OCI-LY3 (cell line): ENCODE data around the gene PGAP3.

ENCODE experiments used
- H2AFZ ChIP-seq: fragments of 200-600, 300-600 bp; shearing (Covaris generic); 2 replicates; pipeline ENCODE4 v1.6.0; 2014; ENCODE audit warnings: antibody characterized with exemption, low read depth, low read length
- H3K27ac ChIP-seq: fragments of 200-600, 300-600 bp; sonication (generic); 2 replicates; pipeline ENCODE4 v1.5.1; 2014; ENCODE audit warnings: mild to moderate bottlenecking, low read length, moderate library complexity, mixed read lengths
- H3K27me3 ChIP-seq: fragments of 200-600, 300-600 bp; sonication (generic); 2 replicates; pipeline ENCODE4 v1.6.1; 2014; ENCODE audit warnings: low read depth, low read length, mixed read lengths
- H3K36me3 ChIP-seq: fragments of 200-600, 300-600 bp; sonication (generic); replicated peaks from 2 replicates; pipeline ENCODE3; 2014; ENCODE audit warnings: low read depth, low read length, mixed read lengths
- H3K4me1 ChIP-seq: fragments of 300-600, 200-600 bp; sonication (generic); 2 replicates; pipeline ENCODE4 v1.6.1; 2014; ENCODE audit warnings: low read length, mixed read lengths
- H3K4me2 ChIP-seq: fragments of 200-600, 300-600 bp; sonication (generic); 2 replicates; pipeline ENCODE4 v1.6.1; 2014; ENCODE audit warnings: low read length, mixed read lengths
- H3K4me3 ChIP-seq: fragments of 300-600, 200-600 bp; sonication (generic); 2 replicates; pipeline ENCODE4 v1.5.1; 2014; ENCODE audit warnings: antibody characterized with exemption, mild to moderate bottlenecking, low read length, moderate library complexity
- H3K79me2 ChIP-seq: fragments of 300-600, 200-600 bp; shearing (Covaris generic); 2 replicates; pipeline ENCODE4 v1.6.1; 2014; ENCODE audit warnings: mild to moderate bottlenecking, low read length, mixed read lengths
- H3K9ac ChIP-seq: fragments of 300-600, 200-600 bp; shearing (Covaris generic); 2 replicates; pipeline ENCODE4 v1.6.0; 2014; ENCODE audit warnings: mild to moderate bottlenecking, low read length, moderate library complexity
- H3K9me3 ChIP-seq: fragments of 200-600, 300-600 bp; shearing (Covaris generic); 2 replicates; pipeline ENCODE4 v1.6.1; 2014; ENCODE audit warnings: low read length, mixed read lengths; ENCODE audit not compliant: insufficient read depth
- H4K20me1 ChIP-seq: fragments of 200-600, 300-600 bp; sonication (generic); 2 replicates; pipeline ENCODE4 v1.6.1; 2016; ENCODE audit warnings: low read length, mixed read lengths; ENCODE audit not compliant: insufficient read depth
- EZH2phosphoT487 ChIP-seq: fragments of 200-600 bp; shearing (Covaris generic); IDR thresholded peaks from 2 replicates; pipeline ENCODE4 v1.6.1; 2018; ENCODE audit warnings: antibody characterized with exemption, mixed run types, low read depth
- TF ChIP-seq, protein P1 (sequence below): fragments of 200-600, 300-600 bp; sonication (generic); IDR thresholded peaks from 2 replicates; pipeline ENCODE4 v1.5.1; 2014; ENCODE audit warnings: antibody characterized with exemption, low read length, low read depth

The PGAP3 gene

DNA sequence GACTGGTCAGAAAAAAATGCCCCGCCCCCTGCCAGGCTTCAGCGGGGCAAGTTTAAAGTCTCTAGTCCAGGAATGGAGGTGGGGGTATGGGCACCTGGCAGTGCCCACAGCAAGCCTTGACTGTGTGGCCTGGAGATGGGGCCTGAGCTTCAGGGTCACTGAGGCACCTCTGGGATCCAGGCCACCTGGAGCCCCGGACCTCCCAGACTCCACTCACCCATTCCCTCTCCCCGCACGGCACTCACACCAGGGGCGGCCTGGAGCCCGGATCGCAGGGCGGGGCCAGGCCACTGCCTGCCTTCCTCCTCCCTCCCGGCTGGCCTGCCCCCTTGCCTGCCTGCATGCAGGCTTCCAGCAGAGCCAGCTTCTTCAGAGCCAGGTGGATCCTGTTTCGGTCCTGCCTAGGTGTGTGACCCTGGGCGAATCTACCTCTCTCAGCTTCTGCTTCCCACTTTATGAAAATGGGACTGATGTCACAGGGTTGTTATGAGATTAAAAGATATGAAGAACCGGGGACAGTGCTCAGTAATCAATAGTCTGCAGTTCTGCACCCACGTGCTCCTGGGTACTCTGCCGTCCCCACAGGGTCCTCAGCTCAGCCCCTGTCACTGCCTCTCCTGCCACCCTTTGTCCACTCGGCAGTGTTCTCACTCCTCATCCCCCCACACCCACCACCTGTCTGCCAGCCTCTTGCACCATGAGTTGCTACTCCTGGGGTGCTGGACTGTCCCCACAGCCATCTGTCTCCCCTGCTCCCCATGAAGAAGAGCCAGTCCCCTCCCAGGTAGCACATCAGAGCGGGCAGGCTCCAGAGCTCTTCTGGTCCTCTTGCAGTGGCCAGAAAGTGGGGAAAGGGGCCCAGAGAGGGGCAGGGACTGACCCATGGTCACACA, 23.9 kb downstream of the PGAP3 start:
- Histone ChIP-seq H3K4me3 (no peak overlapping the region), H4K20me1 (no peaks in the 10 kb centered on the region), H3K4me1 (peaks cover 56% of the 10 kb centered on the region)

DNA sequence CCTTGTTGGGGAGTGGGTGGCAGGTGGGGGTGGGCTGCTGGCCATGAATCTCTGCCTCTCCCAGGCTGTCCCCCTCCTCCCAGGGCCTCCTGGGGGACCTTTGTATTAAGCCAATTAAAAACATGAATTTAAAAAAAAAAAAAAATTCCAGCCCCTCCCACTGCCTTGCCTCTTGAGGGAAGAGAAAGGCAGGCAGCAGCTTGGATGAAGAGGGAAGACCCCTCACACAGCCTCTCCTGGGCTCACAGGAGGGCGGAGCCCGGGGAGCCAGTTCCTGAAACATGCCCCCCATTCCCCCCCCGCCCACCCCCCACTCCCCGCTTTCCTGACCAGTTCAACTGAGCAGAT, 24.5 kb downstream of the PGAP3 start:
- Histone ChIP-seq H3K27ac (no peak overlapping the region), H3K4me2 (no peak overlapping the region), H2AFZ (no peak overlapping the region), H3K4me1 (peaks cover 57% of the 10 kb centered on the region), H3K9me3 (no peaks in the 10 kb centered on the region), H4K20me1 (no peaks in the 10 kb centered on the region), H3K79me2 (no peaks in the 10 kb centered on the region), H3K27me3 (peaks cover 6% of the 10 kb centered on the region), H3K36me3 (peaks cover 4% of the 10 kb centered on the region), H3K9ac (no peak overlapping the region), H3K4me3 (no peak overlapping the region)
- TF ChIP-seq EZH2phosphoT487, result no peak
- TF ChIP-seq, protein P1, sequence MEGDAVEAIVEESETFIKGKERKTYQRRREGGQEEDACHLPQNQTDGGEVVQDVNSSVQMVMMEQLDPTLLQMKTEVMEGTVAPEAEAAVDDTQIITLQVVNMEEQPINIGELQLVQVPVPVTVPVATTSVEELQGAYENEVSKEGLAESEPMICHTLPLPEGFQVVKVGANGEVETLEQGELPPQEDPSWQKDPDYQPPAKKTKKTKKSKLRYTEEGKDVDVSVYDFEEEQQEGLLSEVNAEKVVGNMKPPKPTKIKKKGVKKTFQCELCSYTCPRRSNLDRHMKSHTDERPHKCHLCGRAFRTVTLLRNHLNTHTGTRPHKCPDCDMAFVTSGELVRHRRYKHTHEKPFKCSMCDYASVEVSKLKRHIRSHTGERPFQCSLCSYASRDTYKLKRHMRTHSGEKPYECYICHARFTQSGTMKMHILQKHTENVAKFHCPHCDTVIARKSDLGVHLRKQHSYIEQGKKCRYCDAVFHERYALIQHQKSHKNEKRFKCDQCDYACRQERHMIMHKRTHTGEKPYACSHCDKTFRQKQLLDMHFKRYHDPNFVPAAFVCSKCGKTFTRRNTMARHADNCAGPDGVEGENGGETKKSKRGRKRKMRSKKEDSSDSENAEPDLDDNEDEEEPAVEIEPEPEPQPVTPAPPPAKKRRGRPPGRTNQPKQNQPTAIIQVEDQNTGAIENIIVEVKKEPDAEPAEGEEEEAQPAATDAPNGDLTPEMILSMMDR, result no peak

More for the DNA sequence above, 23.9 kb downstream of the PGAP3 start:
- Histone ChIP-seq H3K4me2 (no peak overlapping the region), H3K27ac (peak overlapping the region; percentile 38; the same call in 1 of the 2 replicates), H3K9ac (no peak overlapping the region; the same call in 1 of the 2 replicates), H3K36me3 (peaks cover 4% of the 10 kb centered on the region), H3K27me3 (peaks cover 6% of the 10 kb centered on the region), H2AFZ (no peak overlapping the region), H3K79me2 (no peaks in the 10 kb centered on the region), H3K9me3 (no peaks in the 10 kb centered on the region)
- TF ChIP-seq, protein P1, result no peak

DNA sequence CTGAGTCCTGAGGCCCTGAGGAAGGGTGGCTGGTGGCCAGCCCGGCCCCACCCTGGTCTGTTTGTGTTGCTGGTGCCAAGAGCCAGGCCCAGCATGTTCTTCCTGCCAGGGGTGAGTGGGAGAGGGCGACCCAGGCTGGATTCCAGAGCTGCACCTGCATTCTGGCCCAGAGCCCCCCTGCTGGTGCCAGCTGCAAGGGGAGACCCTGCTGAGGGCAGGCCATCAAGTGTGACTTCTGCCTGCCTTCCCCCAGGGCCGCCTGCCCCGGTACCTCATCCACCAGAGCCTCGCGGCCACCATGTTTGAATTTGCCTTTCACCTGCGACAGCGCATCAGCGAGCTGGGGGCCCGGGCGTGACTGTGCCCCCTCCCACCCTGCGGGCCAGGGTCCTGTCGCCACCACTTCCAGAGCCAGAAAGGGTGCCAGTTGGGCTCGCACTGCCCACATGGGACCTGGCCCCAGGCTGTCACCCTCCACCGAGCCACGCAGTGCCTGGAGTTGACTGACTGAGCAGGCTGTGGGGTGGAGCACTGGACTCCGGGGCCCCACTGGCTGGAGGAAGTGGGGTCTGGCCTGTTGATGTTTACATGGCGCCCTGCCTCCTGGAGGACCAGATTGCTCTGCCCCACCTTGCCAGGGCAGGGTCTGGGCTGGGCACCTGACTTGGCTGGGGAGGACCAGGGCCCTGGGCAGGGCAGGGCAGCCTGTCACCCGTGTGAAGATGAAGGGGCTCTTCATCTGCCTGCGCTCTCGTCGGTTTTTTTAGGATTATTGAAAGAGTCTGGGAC, 25.1 kb downstream of the PGAP3 start:
- H3K9ac ChIP-seq, result no peak overlapping the region
- peaks cover 57% of the 10 kb centered on the region for H3K4me1 ChIP-seq
- H4K20me1 ChIP-seq, result no peaks in the 10 kb centered on the region
- peaks cover 6% of the 10 kb centered on the region for H3K27me3 ChIP-seq
- peaks cover 9% of the 10 kb centered on the region for H3K36me3 ChIP-seq
- no peaks in the 10 kb centered on the region for H3K79me2 ChIP-seq
- H3K27ac ChIP-seq, result no peak overlapping the region
- H3K4me2 ChIP-seq, result no peak overlapping the region
- no peaks in the 10 kb centered on the region for H3K9me3 ChIP-seq
- TF ChIP-seq, protein P1, result no peak
- TF ChIP-seq EZH2phosphoT487, result no peak
- H3K4me3 ChIP-seq, result no peak overlapping the region
- no peak overlapping the region for H2AFZ ChIP-seq

DNA sequence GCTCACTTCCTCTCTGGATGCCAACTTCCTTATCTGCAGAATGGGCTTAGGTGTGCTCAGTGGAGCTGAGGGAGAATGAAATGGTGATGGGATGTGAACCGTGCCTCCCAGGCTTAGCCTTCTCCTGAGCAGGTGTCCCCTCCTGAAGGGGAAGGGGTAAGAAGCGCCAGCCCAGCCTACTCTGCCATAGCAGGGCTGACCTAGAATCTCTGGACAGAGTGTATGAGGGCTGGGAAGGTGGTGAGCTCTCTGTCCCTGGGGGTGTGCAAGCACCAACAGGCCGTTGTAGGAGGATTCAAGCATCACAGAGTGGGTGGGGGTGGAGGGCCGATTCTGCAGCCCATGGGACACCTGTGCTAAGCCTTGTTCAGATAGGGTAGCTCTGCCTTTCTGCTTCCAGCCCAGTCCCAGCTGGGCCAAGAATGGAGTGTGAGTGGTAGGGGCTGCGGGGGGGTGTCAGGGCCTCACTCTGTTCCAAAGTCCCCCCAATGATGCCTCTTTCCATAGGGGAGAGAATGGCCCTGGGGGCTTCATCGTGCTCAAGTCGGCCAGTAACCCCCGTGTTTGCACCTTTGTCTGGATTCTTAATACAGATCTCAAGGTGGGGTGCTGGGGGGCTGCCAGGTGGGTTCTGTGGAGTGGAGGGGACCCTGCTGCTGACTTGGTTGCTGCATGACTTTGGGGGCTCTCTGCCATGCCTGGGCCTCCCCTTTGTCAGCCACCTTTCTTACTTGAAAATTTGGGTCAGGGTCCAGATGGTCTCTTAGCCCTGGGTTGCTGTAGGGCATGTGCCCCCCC, 25.9 kb downstream of the PGAP3 start:
- Histone ChIP-seq H3K79me2 (no peaks in the 10 kb centered on the region), H3K4me3 (no peak overlapping the region), H3K9me3 (no peaks in the 10 kb centered on the region), H3K9ac (no peak overlapping the region), H2AFZ (no peak overlapping the region), H3K4me2 (no peak overlapping the region), H3K27me3 (peaks cover under 1% of the 10 kb centered on the region; the same call in 1 of the 2 replicates), H4K20me1 (no peaks in the 10 kb centered on the region), H3K4me1 (peaks cover 52% of the 10 kb centered on the region), H3K36me3 (peaks cover 9% of the 10 kb centered on the region), H3K27ac (no peak overlapping the region)
- no peak for TF ChIP-seq EZH2phosphoT487
- TF ChIP-seq, protein P1, result no peak
